ENCODE measurements around the gene ERCC6.

The ERCC6 gene

GRCh38 chr10:49508249-49508648 is 30.7 kb downstream of the ERCC6 start:
- DNase-seq, result no peak

GRCh38 chr10:49505589-49505988 is 33.3 kb downstream of the ERCC6 start:
- DNase-seq, result no peak

- DNase-seq, result no peak
Measured at GRCh38 chr10:49505076-49505475, 33.8 kb downstream of the ERCC6 start.

- no peak for DNase-seq
Measured at GRCh38 chr10:49504528-49504927, 34.4 kb downstream of the ERCC6 start.

- DNase-seq, result no peak
Measured at GRCh38 chr10:49502358-49502757, 36.6 kb downstream of the ERCC6 start.

GRCh38 chr10:49500412-49500811 is 38.5 kb downstream of the ERCC6 start:
- DNase-seq, result no peak

- DNase-seq, result no peak
Measured at GRCh38 chr10:49499305-49499851, 39.5 kb downstream of the ERCC6 start.

- DNase-seq, result no peak
Measured at GRCh38 chr10:49498425-49498824, 40.5 kb downstream of the ERCC6 start.

- no peak for DNase-seq
Measured at GRCh38 chr10:49497358-49497757, 41.6 kb downstream of the ERCC6 start.

GRCh38 chr10:49488056-49488717 is 50.7 kb downstream of the ERCC6 start:
- no peak for DNase-seq

GRCh38 chr10:49486738-49487137 is 52.2 kb downstream of the ERCC6 start:
- no peak for DNase-seq

GRCh38 chr10:49486009-49486408 is 52.9 kb downstream of the ERCC6 start:
- no peak for DNase-seq

GRCh38 chr10:49484486-49485235 is 54.3 kb downstream of the ERCC6 start:
- no peak for DNase-seq

- DNase-seq, result no peak
Measured at GRCh38 chr10:49478819-49479218, 60.1 kb downstream of the ERCC6 start.

- DNase-seq, result no peak
Measured at GRCh38 chr10:49474901-49475300, 64.0 kb downstream of the ERCC6 start.

- no peak for DNase-seq
Measured at GRCh38 chr10:49471532-49471931, 67.4 kb downstream of the ERCC6 start.

GRCh38 chr10:49465736-49466135 is 73.2 kb downstream of the ERCC6 start:
- no peak for DNase-seq

All from activated CD4-positive, alpha-beta T cell treated with anti-CD3 and anti-CD28 coated beads for 1 hour (primary cell).